GM19035 (cell line): ENCODE results near the gene KLRF2.
"Not testable (repeated sequence)": the region's sequence is repeated elsewhere in the genome, so short reads cannot be mapped to it uniquely, and the experiment has no call there.

Experiments
- ATAC-seq: cut with Tn5 transposase; IDR thresholded peaks from one replicate; pipeline ENCODE4 v1.9.1; 2021; ENCODE audit not compliant: unreplicated experiment

KLRF2 gene

GRCh38 chr12:9881246-9881645, at the start of gene KLRF2:
KLRF2 (plus strand) TSS chr12:9881489; CDS start chr12:9881596, 107 bp downstream.
- ATAC-seq: no peak

GRCh38 chr12:9831720-9832119, 49.6 kb upstream of the KLRF2 start:
- ATAC-seq: no peak

GRCh38 chr12:9843407-9843806, 37.9 kb upstream of the KLRF2 start:
- no peak for ATAC-seq

GRCh38 chr12:9848899-9849298, 32.4 kb upstream of the KLRF2 start:
- ATAC-seq: no peak

GRCh38 chr12:9851050-9851449, 30.2 kb upstream of the KLRF2 start:
- no peak for ATAC-seq

- no peak for ATAC-seq
Measured at GRCh38 chr12:9851927-9852326, 29.4 kb upstream of the KLRF2 start.

- ATAC-seq: no peak
Measured at GRCh38 chr12:9856151-9856550, 25.1 kb upstream of the KLRF2 start.

GRCh38 chr12:9856894-9857293, 24.4 kb upstream of the KLRF2 start:
- no peak for ATAC-seq

- no peak for ATAC-seq
Measured at GRCh38 chr12:9858135-9858534, 23.2 kb upstream of the KLRF2 start.

GRCh38 chr12:9864913-9865675, 16.2 kb upstream of the KLRF2 start:
- no peak for ATAC-seq

- ATAC-seq: no peak
Measured at GRCh38 chr12:9866860-9867269, 14.4 kb upstream of the KLRF2 start.

- no peak for ATAC-seq
Measured at GRCh38 chr12:9867531-9867930, 13.8 kb upstream of the KLRF2 start.

GRCh38 chr12:9868311-9868801, 12.9 kb upstream of the KLRF2 start:
- ATAC-seq: no peak

GRCh38 chr12:9868951-9869306, 12.4 kb upstream of the KLRF2 start:
- ATAC-seq: no peak

- peak; percentile 49 for ATAC-seq
Measured at GRCh38 chr12:9869307-9870161, 11.8 kb upstream of the KLRF2 start, which contains the start of gene CLEC2B. CLEC2B (minus strand) TSS chr12:9869354.

- ATAC-seq: no peak
Measured at GRCh38 chr12:9870286-9870866, 10.9 kb upstream of the KLRF2 start.

- ATAC-seq: no peak
Measured at GRCh38 chr12:9872162-9872561, 9.1 kb upstream of the KLRF2 start.

- ATAC-seq: no peak
Measured at GRCh38 chr12:9872742-9873141, 8.5 kb upstream of the KLRF2 start.

GRCh38 chr12:9876120-9876519, 5.2 kb upstream of the KLRF2 start:
- not testable (repeated sequence) for ATAC-seq

GRCh38 chr12:9880532-9881078, 684 bp upstream of the KLRF2 start:
- ATAC-seq: no peak

GRCh38 chr12:9881988-9882387, 699 bp downstream of the KLRF2 start:
- no peak for ATAC-seq
